ENCODE data around the gene SNCB. TPM values are rescaled to one million over a fixed set of nuclear protein-coding genes. Genes with fewer than 3 reads are reported as not detected.

The SNCB gene
- total RNA-seq, 6 experiments from 2014 or later, result not detected

DNA sequence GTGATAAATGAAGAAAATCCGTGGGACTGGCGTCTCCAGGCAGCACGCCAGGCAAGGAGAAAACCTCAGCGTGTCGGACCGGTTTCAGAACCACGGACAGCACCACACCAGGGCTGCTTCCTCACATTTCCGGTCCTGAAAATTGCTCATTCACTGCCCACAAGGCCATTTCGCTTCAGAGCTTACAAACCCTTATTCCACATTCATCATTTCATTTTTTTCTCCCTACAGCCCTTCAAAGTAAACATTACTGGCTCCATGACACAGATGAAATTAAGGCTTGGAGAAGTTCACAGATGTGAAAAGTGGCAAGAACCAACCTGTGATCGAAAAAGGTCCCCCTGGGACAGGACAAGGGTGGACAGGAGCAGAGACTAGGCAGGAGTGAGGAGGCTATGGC, 18.9 kb downstream of the SNCB start:
- Histone ChIP-seq H3K27me3 (no peaks in the 10 kb centered on the region), H3K9me3 (no peaks in the 10 kb centered on the region), H3K36me3 (no peaks in the 10 kb centered on the region), H3K4me3 (no peak overlapping the region), H3K27ac (no peak overlapping the region), H3K4me1 (peaks cover 0 to 5% (median 2%) of the 10 kb centered on the region in 4 donors)
- TF ChIP-seq, protein P1, sequence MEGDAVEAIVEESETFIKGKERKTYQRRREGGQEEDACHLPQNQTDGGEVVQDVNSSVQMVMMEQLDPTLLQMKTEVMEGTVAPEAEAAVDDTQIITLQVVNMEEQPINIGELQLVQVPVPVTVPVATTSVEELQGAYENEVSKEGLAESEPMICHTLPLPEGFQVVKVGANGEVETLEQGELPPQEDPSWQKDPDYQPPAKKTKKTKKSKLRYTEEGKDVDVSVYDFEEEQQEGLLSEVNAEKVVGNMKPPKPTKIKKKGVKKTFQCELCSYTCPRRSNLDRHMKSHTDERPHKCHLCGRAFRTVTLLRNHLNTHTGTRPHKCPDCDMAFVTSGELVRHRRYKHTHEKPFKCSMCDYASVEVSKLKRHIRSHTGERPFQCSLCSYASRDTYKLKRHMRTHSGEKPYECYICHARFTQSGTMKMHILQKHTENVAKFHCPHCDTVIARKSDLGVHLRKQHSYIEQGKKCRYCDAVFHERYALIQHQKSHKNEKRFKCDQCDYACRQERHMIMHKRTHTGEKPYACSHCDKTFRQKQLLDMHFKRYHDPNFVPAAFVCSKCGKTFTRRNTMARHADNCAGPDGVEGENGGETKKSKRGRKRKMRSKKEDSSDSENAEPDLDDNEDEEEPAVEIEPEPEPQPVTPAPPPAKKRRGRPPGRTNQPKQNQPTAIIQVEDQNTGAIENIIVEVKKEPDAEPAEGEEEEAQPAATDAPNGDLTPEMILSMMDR (IDR thresholded peaks at IDR 0.05), result no peak
- TF ChIP-seq POLR2A (IDR thresholded peaks at IDR 0.05), result no peak
- intact Hi-C loops (cut with DNase I), result no loop called here
- ATAC-seq (peak in 3 of 4 donors; percentile 41 to 67 (median 56)), DNase-seq (peak; percentile 67 to 74 (median 68))
- 16% methylated on average over 8 of the region's 10 CpGs for WGBS (ENCODE audit: insufficient coverage, low coverage, low lambda C conversion rate, missing lambda C conversion rate)

DNA sequence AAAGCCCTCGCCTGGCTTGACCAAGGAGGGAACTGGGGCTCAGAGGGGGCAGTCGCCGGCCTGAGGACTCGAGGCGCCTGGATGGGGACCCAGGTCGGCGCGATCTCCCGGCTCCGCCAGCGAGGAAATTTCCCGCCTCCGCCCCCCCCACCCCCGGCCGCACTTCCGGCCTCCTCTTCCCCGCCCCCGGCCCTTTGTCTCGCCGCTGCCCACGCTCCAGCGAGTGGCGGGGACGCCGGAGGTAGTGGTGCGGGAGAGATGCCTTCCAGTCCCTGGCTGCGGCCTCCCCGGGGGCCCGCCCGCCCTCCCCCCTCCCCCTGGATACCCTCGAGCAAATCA, 19.9 kb downstream of the SNCB start:
- WGBS (ENCODE audit: insufficient coverage, low coverage, low lambda C conversion rate, missing lambda C conversion rate), result 0% methylated on average over 2 of the region's 31 CpGs
- TF ChIP-seq, protein P1 (IDR thresholded peaks at IDR 0.05), result no peak
- no peak for TF ChIP-seq POLR2A (IDR thresholded peaks at IDR 0.05)
- Histone ChIP-seq H3K4me1 (peaks cover 0 to 5% (median 2%) of the 10 kb centered on the region in 4 donors), H3K4me3 (peak overlapping the region; percentile 42 to 62 (median 46)), H3K9me3 (no peaks in the 10 kb centered on the region), H3K27me3 (no peaks in the 10 kb centered on the region), H3K27ac (no peak overlapping the region), H3K36me3 (no peaks in the 10 kb centered on the region)
- ATAC-seq (peak in 1 of 4 donors; percentile 17), DNase-seq (no peak)
- intact Hi-C loops (cut with DNase I), result no loop called here

DNA sequence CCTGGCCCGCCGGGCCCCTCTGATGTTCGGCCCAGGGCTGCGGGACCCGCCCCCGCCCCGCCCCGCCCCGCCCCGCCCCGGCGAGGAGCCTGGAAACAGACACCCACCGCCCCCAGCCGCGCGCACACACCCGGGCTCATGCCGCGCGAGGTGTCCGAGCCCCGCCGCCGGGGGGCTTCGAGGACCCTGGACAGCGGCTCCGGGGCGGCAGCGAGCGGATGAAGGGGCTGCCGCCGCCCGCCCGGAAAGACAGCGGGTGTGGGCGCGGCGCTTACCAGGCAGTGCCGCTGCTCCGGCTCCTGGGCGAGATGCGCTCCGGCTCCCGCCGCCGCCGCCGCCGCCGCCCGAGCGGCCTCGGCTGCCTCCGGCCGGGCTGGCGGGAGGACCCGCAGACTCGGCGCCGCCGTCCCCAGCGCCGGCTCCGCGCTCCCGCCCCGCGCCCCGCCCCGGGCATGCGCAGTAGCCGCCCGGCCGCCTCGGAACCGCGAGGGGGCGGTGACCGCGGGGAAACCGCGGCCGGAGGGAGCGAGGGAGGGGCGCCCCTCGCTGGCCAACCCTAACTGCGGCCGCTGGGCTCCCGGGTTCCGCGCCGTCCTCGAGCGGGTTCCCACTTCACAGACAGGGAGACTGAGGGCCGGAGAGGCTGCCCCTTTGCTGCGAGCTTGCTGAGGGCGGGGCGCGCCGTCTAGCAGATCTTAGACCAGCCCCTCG, 20.5 kb downstream of the SNCB start, which contains the start of gene GPRIN1:
Gene GPRIN1 (minus strand): TSS at position 433 of the 711 bp plus-strand sequence. CDS start 10,322 bp downstream, outside the sequence.
- no peaks in the 10 kb centered on the region for H3K9me3 ChIP-seq
- H3K4me3 ChIP-seq, result peak within 1 kb of the TSS; percentile 42 to 62 (median 46)
- intact Hi-C loops (cut with DNase I), result no loop called here
- no CpG with 5 or more reads among the region's 101 CpGs for WGBS (ENCODE audit: insufficient coverage, low coverage, low lambda C conversion rate, missing lambda C conversion rate)
- H3K4me1 ChIP-seq, result peaks cover 0 to 5% (median 2%) of the 10 kb centered on the region in 4 donors
- ATAC-seq, result peak; percentile 67 to 83 (median 80)
- TF ChIP-seq, protein P1 (IDR thresholded peaks at IDR 0.05), result peak in 3 of 4 donors; percentile 12 to 23 (median 22)
- TF ChIP-seq POLR2A (IDR thresholded peaks at IDR 0.05), result no peak
- no peaks in the 10 kb centered on the region for H3K36me3 ChIP-seq
- peak in 2 of 3 donors; percentile 57 to 63 for DNase-seq
- H3K27me3 ChIP-seq, result no peaks in the 10 kb centered on the region
- no peak within 1 kb of the TSS for H3K27ac ChIP-seq

DNA sequence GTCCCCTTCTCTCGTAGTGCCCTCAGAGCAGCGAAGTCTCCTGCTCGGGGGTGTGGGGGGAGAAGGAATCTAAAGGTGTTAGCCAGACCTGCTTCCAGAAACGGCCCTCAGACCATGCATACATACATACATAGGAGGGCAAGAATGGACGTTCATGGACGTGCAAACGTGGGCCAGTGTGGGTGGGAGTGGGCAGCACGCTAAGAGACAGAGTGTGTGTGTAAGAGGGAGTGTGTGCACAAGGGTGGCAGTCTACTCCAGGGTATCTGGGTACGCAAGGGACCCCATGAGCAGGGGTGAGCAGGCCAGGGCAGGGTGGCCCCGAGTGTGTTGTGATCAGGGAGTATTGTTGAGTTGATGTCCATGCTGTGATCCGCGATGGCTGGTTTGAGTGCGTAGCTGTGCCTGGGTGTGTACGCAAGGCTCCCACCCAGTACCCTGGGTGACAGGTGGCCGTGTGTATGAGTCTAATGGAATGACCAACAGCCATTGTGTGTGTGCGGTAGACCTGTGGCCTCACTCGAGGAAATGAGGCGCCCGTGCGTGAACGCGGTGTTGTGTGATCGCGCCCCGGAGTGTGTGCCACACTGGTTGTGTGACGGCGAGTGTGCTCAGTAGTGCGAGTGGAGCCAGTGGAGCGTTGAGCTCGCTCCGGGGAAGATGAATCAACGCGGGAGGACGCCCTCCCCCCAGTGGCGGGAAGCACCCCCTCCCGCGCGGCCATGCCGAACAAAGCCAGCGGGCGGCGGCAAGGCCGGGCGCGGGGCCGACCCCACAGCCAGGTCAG, 21.2 kb downstream of the SNCB start:
- Histone ChIP-seq H3K9me3 (no peaks in the 10 kb centered on the region), H3K36me3 (no peaks in the 10 kb centered on the region), H3K27me3 (no peaks in the 10 kb centered on the region), H3K4me3 (peak overlapping the region; percentile 37 to 62 (median 39)), H3K4me1 (peaks cover 0 to 5% (median 2%) of the 10 kb centered on the region in 4 donors), H3K27ac (no peak overlapping the region)
- no peak for ATAC-seq
- intact Hi-C loops (cut with DNase I), result no loop called here
- no peak for DNase-seq
- no peak for TF ChIP-seq POLR2A (IDR thresholded peaks at IDR 0.05)
- TF ChIP-seq, protein P1 (IDR thresholded peaks at IDR 0.05), result no peak
- 84% methylated on average over 7 of the region's 46 CpGs for whole genome bisulfite sequencing (ENCODE audit: insufficient coverage, low coverage, low lambda C conversion rate, missing lambda C conversion rate)

All from right lobe of liver (tissue), 6 donors.